Testis (tissue), 3 donors: ENCODE results near the gene ANO2. TPM values are rescaled to one million over a fixed set of nuclear protein-coding genes. Genes with fewer than 3 reads are reported as not detected.
"Not testable (repeated sequence)": the region's sequence is repeated elsewhere in the genome, so short reads cannot be mapped to it uniquely, and the experiment has no call there.

Source experiments
- DNase-seq: peaks from one replicate; pipeline ENCODE4 v3.0.0-alpha.2; 2019
- H3K27ac ChIP-seq, 2 donors: fragments of 200-600 bp; sonication (generic); one replicate each; pipeline ENCODE4 v1.5.1; 2019
- H3K27me3 ChIP-seq: fragments of 200-600 bp; sonication (generic); one replicate; pipeline ENCODE4 v1.5.1; 2019
- H3K36me3 ChIP-seq: fragments of 200-600 bp; sonication (generic); one replicate; pipeline ENCODE4 v1.5.1; 2017; ENCODE audit warnings: low read depth; ENCODE audit errors: missing control alignments
- H3K4me1 ChIP-seq: fragments of 200-600 bp; sonication (generic); one replicate; pipeline ENCODE4 v1.5.1; 2019
- H3K4me3 ChIP-seq, 2 donors: fragments of 200-600 bp; sonication (generic); one replicate each; pipeline ENCODE4 v1.5.1; 2017 to 2019
- H3K9me3 ChIP-seq: fragments of 200-600 bp; sonication (generic); one replicate; pipeline ENCODE4 v1.5.1; 2017
- POLR2A ChIP-seq: fragments of 450-650 bp; IDR thresholded peaks from one replicate; pipeline ENCODE4 v1.6.1; 2017; ENCODE audit warnings: antibody characterized with exemption, mild to moderate bottlenecking, moderate library complexity
- WGBS, 2 donors: methylation state at CpG; one replicate each; pipeline ENCODE4 v1.1.5; 2018; 5-methylcytosine and 5-hydroxymethylcytosine counted together
- intact Hi-C: fragments of 100-400 bp; cut with DNase I; formaldehyde crosslinking; loops from one replicate; pipeline ENCODE4 v1.15.1; 2023; ENCODE audit warnings: low total_unique reads
- polyA plus RNA-seq: library from polyadenylated mRNA; stranded (reverse); fragments of 350-450 nt; fragmentation: Illumina TruSeq; extraction: RNeasy Lipid Tissue Mini Kit (QIAGEN cat#74804); gene quantifications from one replicate; pipeline ENCODE4 v1.2.3, GENCODE V29; 2014; ENCODE audit warnings: low read depth, low replicate concordance; ENCODE audit not compliant: insufficient read depth
- total RNA-seq, 2 donors: library from RNA; depleted of rRNA; stranded (reverse); fragments of >200 nt; gene quantifications; one replicate each; pipeline ENCODE4 v1.2.3, GENCODE V29; 2016
- TF ChIP-seq, protein P1 (sequence below), 3 experiments: fragments of 450-650 bp in 2 of 3; fragments of 200-600 bp in 1 of 3; sonication (generic) in 1 of 3; IDR thresholded peaks; one replicate each; pipeline ENCODE4 v1.5.1; 2016 to 2019; ENCODE audit warnings: antibody characterized with exemption in 3 of 3, mild to moderate bottlenecking in 2 of 3, moderate library complexity in 1 of 3

Gene ANO2
- total and polyA plus RNA-seq, 3 donors from 2014 or later, result 9.8 to 24.5 (median 24.4) TPM

DNA sequence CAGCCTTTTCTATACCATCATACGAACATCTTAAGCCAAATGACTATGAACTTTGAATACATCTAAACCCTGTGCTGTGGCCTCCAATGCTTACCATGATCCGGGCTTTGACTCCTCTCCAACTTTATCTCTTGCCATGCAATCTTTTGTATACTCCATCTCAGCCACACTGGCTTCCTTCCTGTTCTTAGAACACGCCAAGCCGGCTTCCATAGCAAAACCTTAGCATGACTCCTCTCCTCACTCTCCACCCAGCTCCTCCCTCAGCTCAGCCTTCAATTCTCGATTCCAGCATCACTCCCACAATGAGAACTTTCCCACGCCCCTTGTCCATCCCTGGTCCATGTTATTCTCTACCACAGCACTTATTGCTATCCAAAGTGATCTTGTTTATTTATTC lies 284.8 kb downstream of the ANO2 start:
- DNase-seq, result no peak
- WGBS, 2 donors, result 63 to 79% methylated on average over 6 of the region's 6 CpGs

DNA sequence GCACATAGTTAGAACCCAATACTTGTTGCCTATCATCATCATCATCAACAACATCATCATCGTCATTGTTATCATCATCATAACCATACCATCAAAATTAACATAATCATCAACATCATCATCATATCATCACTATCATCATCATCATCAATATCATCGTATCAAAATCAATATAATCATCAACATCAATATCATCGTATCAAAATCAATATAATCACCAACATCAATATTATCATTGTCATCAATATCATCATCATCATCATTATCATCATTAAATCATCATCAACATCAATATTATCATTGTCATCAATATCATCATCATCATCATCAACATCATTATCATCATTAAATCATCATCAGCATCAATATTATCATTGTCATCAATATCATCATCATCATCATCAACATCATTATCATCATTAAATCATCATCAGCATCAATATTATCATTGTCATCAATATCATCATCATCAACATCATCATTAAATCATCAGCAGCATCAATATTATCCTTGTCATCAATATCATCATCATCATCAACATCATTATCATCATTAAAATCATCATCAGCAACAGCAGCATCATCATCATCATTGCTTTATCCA lies 286.6 kb downstream of the ANO2 start:
- WGBS, 2 donors, result 95 to 96% methylated on average over 3 of the region's 3 CpGs
- H3K36me3 ChIP-seq, DNase-seq, H3K4me3 ChIP-seq, H3K27ac ChIP-seq, H3K9me3 ChIP-seq, intact Hi-C loops, H3K27me3 ChIP-seq, H3K4me1 ChIP-seq: not testable (repeated sequence)

More for the DNA sequence above, 284.8 kb downstream of the ANO2 start:
- no peaks in the 10 kb centered on the region for H3K36me3 ChIP-seq
- H3K27me3 ChIP-seq, result no peaks in the 10 kb centered on the region
- H3K9me3 ChIP-seq, result no peaks in the 10 kb centered on the region
- no peaks in the 10 kb centered on the region for H3K4me1 ChIP-seq
- TF ChIP-seq POLR2A, result no peak
- no peak overlapping the region for H3K4me3 ChIP-seq
- intact Hi-C loops, result no loop called here
- H3K27ac ChIP-seq, result no peak overlapping the region

DNA sequence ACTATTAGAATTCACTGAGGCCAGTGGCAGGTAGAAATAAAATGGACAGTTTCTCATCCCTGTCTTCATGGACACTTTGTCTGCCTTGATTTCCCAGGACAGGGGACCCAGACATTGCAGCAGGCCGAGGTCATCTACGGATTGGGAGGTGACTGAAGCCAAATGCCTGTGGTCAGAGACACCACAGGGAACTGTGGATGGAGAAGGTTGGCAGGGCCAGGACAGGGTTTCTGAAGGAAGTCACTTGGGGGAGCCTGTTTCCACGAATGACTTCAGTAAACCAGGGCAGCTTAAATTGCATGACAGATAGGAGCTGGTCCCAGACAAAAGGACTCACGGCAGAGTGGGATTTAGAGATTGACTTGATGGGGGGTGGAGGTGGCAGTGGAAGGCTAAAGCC lies 288.2 kb downstream of the ANO2 start:
- Histone ChIP-seq H3K27me3 (no peaks in the 10 kb centered on the region), H3K27ac (no peak overlapping the region), H3K36me3 (no peaks in the 10 kb centered on the region), H3K9me3 (no peaks in the 10 kb centered on the region), H3K4me3 (no peak overlapping the region), H3K4me1 (no peaks in the 10 kb centered on the region)
- intact Hi-C loops, result no loop called here
- 72 to 79% methylated on average over 4 of the region's 4 CpGs for WGBS, 2 donors
- no peak for DNase-seq
- no peak for TF ChIP-seq POLR2A
- TF ChIP-seq, protein P1, sequence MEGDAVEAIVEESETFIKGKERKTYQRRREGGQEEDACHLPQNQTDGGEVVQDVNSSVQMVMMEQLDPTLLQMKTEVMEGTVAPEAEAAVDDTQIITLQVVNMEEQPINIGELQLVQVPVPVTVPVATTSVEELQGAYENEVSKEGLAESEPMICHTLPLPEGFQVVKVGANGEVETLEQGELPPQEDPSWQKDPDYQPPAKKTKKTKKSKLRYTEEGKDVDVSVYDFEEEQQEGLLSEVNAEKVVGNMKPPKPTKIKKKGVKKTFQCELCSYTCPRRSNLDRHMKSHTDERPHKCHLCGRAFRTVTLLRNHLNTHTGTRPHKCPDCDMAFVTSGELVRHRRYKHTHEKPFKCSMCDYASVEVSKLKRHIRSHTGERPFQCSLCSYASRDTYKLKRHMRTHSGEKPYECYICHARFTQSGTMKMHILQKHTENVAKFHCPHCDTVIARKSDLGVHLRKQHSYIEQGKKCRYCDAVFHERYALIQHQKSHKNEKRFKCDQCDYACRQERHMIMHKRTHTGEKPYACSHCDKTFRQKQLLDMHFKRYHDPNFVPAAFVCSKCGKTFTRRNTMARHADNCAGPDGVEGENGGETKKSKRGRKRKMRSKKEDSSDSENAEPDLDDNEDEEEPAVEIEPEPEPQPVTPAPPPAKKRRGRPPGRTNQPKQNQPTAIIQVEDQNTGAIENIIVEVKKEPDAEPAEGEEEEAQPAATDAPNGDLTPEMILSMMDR (IDR thresholded peaks at IDR 0.05), result no peak

DNA sequence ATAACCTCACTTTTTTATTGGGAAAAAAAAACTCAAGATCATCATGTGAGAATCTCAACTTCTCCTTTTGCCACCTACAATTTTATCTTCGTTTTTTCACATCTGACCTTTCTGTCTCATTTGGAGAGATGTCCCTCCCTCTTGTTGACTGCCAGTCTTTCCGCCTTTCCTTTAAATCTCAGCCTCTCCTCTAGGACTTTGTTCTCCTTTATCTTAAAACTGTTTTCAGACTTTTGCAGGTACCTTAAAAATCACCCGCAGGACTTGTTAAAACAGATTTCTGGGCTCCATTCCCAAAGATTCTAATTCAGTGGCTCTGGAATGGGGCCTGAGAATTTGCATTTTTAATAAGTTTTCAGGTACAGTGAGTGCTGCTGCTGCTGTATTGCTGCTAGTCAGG lies 289.9 kb downstream of the ANO2 start:
- Histone ChIP-seq H3K27me3 (no peaks in the 10 kb centered on the region), H3K4me1 (no peaks in the 10 kb centered on the region), H3K9me3 (no peaks in the 10 kb centered on the region), H3K27ac (no peak overlapping the region), H3K4me3 (no peak overlapping the region), H3K36me3 (no peaks in the 10 kb centered on the region)
- DNase-seq, result no peak
- intact Hi-C loops, result no loop called here
- TF ChIP-seq POLR2A, result no peak
- TF ChIP-seq, protein P1 (IDR thresholded peaks at IDR 0.05), result no peak
- 87 to 93% methylated on average over 3 of the region's 3 CpGs for WGBS, 2 donors

DNA sequence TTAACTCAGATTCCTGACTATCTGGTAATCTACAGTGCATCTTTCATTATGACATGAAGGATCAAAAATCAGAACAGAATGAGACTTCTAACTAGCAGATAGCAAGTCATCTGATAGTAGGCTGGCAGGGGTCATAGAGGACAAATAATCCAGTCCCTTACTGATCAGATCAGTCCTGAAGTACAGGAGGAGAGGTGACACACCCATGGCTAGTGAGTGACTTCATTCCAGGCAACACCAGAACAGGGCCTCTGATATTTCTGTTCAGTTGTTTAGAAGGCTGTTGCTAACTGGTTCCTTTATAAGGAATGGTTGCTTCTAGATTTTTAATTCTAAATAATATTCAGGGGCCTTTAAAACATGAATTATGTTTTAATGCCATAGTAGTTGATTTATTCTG lies 291.0 kb downstream of the ANO2 start:
- H3K9me3 ChIP-seq, result no peaks in the 10 kb centered on the region
- TF ChIP-seq, protein P1 (IDR thresholded peaks at IDR 0.05), result no peak
- TF ChIP-seq POLR2A, result no peak
- DNase-seq, result no peak
- intact Hi-C loops, result no loop called here
- no peaks in the 10 kb centered on the region for H3K27me3 ChIP-seq
- H3K36me3 ChIP-seq, result no peaks in the 10 kb centered on the region
- no peaks in the 10 kb centered on the region for H3K4me1 ChIP-seq
- no peak overlapping the region for H3K4me3 ChIP-seq
- no peak overlapping the region for H3K27ac ChIP-seq

DNA sequence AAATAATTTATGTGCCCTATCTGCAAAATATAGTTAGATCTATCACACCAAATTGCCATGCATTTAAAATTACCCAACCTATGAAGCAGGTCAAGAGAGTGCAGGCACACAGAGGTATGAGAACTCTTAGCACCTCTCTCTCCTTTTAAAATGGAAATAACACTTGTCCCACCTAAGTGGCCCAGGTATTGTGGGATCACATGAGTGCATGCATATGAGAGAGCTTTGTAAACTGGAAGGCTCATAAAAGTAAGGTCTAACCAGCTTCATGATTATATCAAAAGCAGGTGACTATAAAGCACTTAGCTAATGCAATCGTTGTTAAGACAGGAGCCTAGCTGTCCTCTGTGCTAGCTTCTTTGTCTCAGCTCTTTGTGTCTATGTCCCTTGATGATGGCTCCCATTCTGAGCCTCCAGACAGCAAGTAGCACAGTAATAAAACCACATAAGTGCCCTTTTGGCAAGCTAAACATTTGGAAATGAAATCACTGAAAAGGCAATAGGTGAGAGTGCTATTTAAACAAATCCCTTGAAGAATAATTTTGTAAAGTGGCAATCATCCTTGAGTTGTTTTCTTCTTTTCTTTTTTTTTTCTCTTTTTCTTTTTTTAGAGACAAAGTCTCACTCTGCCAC lies 294.1 kb downstream of the ANO2 start:
- WGBS, 2 donors, result 47 to 73% methylated on average over 1 of the region's 1 CpG
- intact Hi-C loops, result no loop called here
- H3K27me3 ChIP-seq, result no peaks in the 10 kb centered on the region
- H3K4me1 ChIP-seq, result no peaks in the 10 kb centered on the region
- H3K36me3 ChIP-seq, result no peaks in the 10 kb centered on the region
- H3K9me3 ChIP-seq, result no peaks in the 10 kb centered on the region
- no peak for TF ChIP-seq POLR2A
- TF ChIP-seq, protein P1 (IDR thresholded peaks at IDR 0.05), result no peak
- H3K4me3 ChIP-seq, result no peak overlapping the region
- no peak for DNase-seq
- no peak overlapping the region for H3K27ac ChIP-seq
